WTC11 (cell line): Measurements from ENCODE around the gene PBRM1. TPM values are rescaled to one million over a fixed set of nuclear protein-coding genes. Genes with fewer than 3 reads are reported as not detected.

Experiments
- ATAC-seq: fragments of 200-7000 bp; cut with Tn5 transposase; 2 replicates; pipeline ENCODE4 v1.10.0; 2021; ENCODE audit warnings: mild to moderate bottlenecking, moderate library complexity
- CTCF ChIA-PET: fragments of 300-600 bp; sonication (Branson Sonifier 250); formaldehyde crosslinking; loops from one replicate; lab custom pipeline; 2021; ENCODE audit warnings: antibody characterized with exemption; lab: Charles Lee
- POLR2A ChIA-PET: fragments of 350-600 bp; sonication (Branson Sonifier 250); formaldehyde crosslinking; loops from one replicate; lab custom pipeline; 2021; ENCODE audit warnings: antibody characterized with exemption; lab: Charles Lee
- DNase-seq: peaks from one replicate; pipeline ENCODE4 v3.0.0; 2021; ENCODE audit warnings: low spot score
- H3K27ac Mint-ChIP-seq: 2 replicates; pipeline ENCODE4 v1.8.0; 2021; ENCODE audit warnings: mixed read lengths
- H3K27me3 Mint-ChIP-seq: 2 replicates; pipeline ENCODE4 v1.8.0; 2021; ENCODE audit warnings: low read depth, mild to moderate bottlenecking, moderate library complexity, mixed read lengths
- H3K36me3 Mint-ChIP-seq: 2 replicates; pipeline ENCODE4 v1.8.0; 2021; ENCODE audit warnings: mixed read lengths
- H3K4me1 Mint-ChIP-seq: 2 replicates; pipeline ENCODE4 v1.8.0; 2022; ENCODE audit warnings: mixed read lengths
- H3K4me3 Mint-ChIP-seq: 2 replicates; pipeline ENCODE4 v1.8.0; 2021; ENCODE audit warnings: mild to moderate bottlenecking, moderate library complexity, mixed read lengths
- H3K9me3 Mint-ChIP-seq: 2 replicates; pipeline ENCODE4 v1.8.0; 2021; ENCODE audit warnings: mixed read lengths
- ATF1 ChIP-seq: sonication (generic); formaldehyde crosslinking; IDR thresholded peaks from 2 replicates; pipeline ENCODE4 v1.8.1; 2023; ENCODE audit warnings: mild to moderate bottlenecking, moderate library complexity, missing genetic modification reagents
- ATF2 ChIP-seq: sonication (generic); formaldehyde crosslinking; IDR thresholded peaks from 2 replicates; pipeline ENCODE4 v1.8.1; 2022; ENCODE audit warnings: low read depth, missing genetic modification reagents, borderline replicate concordance
- CBFB ChIP-seq: sonication (generic); formaldehyde crosslinking; IDR thresholded peaks from 2 replicates; pipeline ENCODE4 v1.8.1; 2022; ENCODE audit warnings: mild to moderate bottlenecking, low read depth, missing genetic modification reagents
- ESRRA ChIP-seq: sonication (generic); formaldehyde crosslinking; IDR thresholded peaks from 2 replicates; pipeline ENCODE4 v1.8.1; 2022; ENCODE audit warnings: mild to moderate bottlenecking, missing genetic modification reagents, borderline replicate concordance
- FOXK1 ChIP-seq: sonication (generic); formaldehyde crosslinking; IDR thresholded peaks from 2 replicates; pipeline ENCODE4 v1.8.0; 2022; ENCODE audit warnings: mild to moderate bottlenecking, moderate library complexity, missing genetic modification reagents
- HMGXB4 ChIP-seq: sonication (generic); formaldehyde crosslinking; IDR thresholded peaks from 2 replicates; pipeline ENCODE4 v1.8.1; 2023; ENCODE audit warnings: mild to moderate bottlenecking, moderate library complexity, missing genetic modification reagents
- JUN ChIP-seq: sonication (generic); formaldehyde crosslinking; IDR thresholded peaks from 2 replicates; pipeline ENCODE4 v1.8.0; 2023; ENCODE audit warnings: mild to moderate bottlenecking, missing genetic modification reagents
- SMAD4 ChIP-seq: sonication (generic); formaldehyde crosslinking; IDR thresholded peaks from 2 replicates; pipeline ENCODE4 v1.8.0; 2022; ENCODE audit warnings: mild to moderate bottlenecking, missing genetic modification reagents
- SP1 ChIP-seq: sonication (generic); formaldehyde crosslinking; conservative IDR thresholded peaks from 2 replicates; pipeline ENCODE4 v1.8.1; 2022; ENCODE audit warnings: missing genetic modification reagents
- TEAD1 ChIP-seq: sonication (generic); formaldehyde crosslinking; IDR thresholded peaks from 2 replicates; pipeline ENCODE4 v1.8.0; 2022; ENCODE audit warnings: mild to moderate bottlenecking, missing genetic modification reagents
- TEAD4 ChIP-seq: sonication (generic); formaldehyde crosslinking; IDR thresholded peaks from 2 replicates; pipeline ENCODE4 v1.8.0; 2022; ENCODE audit warnings: mild to moderate bottlenecking, missing genetic modification reagents
- USF2 ChIP-seq: sonication (generic); formaldehyde crosslinking; IDR thresholded peaks from 2 replicates; pipeline ENCODE4 v1.8.1; 2023; ENCODE audit warnings: mild to moderate bottlenecking, missing genetic modification reagents, moderate library complexity
- ZNF121 ChIP-seq: sonication (generic); formaldehyde crosslinking; IDR thresholded peaks from 2 replicates; pipeline ENCODE4 v1.8.0; 2023; ENCODE audit warnings: missing genetic modification reagents
- ZNF281 ChIP-seq: sonication (generic); formaldehyde crosslinking; IDR thresholded peaks from 2 replicates; pipeline ENCODE4 v1.8.0; 2023; ENCODE audit warnings: mild to moderate bottlenecking, missing genetic modification reagents
- ZNF416 ChIP-seq: fragments of 250-450 bp; sonication (Bioruptor Pico); IDR thresholded peaks from 2 replicates; pipeline ENCODE4 v1.9.0; 2021; ENCODE audit warnings: mild to moderate bottlenecking, inconsistent platforms
- ZNF423 ChIP-seq: fragments of 250-450 bp; sonication (Bioruptor Pico); IDR thresholded peaks from 2 replicates; pipeline ENCODE4 v2.1.2; 2022; ENCODE audit warnings: mild to moderate bottlenecking, moderate library complexity
- total RNA-seq: library from RNA; stranded (reverse); gene quantifications from 3 replicates; pipeline ENCODE4 v1.2.3, GENCODE V29; 2021
- TF ChIP-seq, protein P1 (sequence below): sonication (generic); formaldehyde crosslinking; IDR thresholded peaks from 2 replicates; pipeline ENCODE4 v1.8.1; 2022; ENCODE audit warnings: mild to moderate bottlenecking, moderate library complexity, missing genetic modification reagents
- TF ChIP-seq, protein P2 (sequence below): sonication (generic); formaldehyde crosslinking; IDR thresholded peaks from 2 replicates; pipeline ENCODE4 v1.8.0; 2022; ENCODE audit warnings: mild to moderate bottlenecking, missing genetic modification reagents
- TF ChIP-seq, protein P3 (sequence below): sonication (generic); formaldehyde crosslinking; IDR thresholded peaks from 2 replicates; pipeline ENCODE4 v1.8.1; 2023; ENCODE audit warnings: mild to moderate bottlenecking, missing genetic modification reagents, moderate library complexity

Gene PBRM1
- total RNA-seq, 1 experiment from 2014 or later = 48.8 TPM

GRCh38 chr3:52533623-52534280, 152.0 kb downstream of the PBRM1 start, which contains the start of gene NT5DC2 (continued):
- TF ChIP-seq USF2 (CRISPR knock-in tag) (no peak), SP1 (CRISPR knock-in tag) (peak; percentile 27; the same call in 1 of the 2 replicates), TEAD1 (CRISPR knock-in tag) (0 out of 2 replicates have a peak, but pooled peaks have one; percentile 51), ZNF281 (CRISPR knock-in tag) (peak; percentile 66; the same call in 1 of the 2 replicates), TEAD4 (no peak)
- TF ChIP-seq, all 79 proteins: peak for 6

DNA sequence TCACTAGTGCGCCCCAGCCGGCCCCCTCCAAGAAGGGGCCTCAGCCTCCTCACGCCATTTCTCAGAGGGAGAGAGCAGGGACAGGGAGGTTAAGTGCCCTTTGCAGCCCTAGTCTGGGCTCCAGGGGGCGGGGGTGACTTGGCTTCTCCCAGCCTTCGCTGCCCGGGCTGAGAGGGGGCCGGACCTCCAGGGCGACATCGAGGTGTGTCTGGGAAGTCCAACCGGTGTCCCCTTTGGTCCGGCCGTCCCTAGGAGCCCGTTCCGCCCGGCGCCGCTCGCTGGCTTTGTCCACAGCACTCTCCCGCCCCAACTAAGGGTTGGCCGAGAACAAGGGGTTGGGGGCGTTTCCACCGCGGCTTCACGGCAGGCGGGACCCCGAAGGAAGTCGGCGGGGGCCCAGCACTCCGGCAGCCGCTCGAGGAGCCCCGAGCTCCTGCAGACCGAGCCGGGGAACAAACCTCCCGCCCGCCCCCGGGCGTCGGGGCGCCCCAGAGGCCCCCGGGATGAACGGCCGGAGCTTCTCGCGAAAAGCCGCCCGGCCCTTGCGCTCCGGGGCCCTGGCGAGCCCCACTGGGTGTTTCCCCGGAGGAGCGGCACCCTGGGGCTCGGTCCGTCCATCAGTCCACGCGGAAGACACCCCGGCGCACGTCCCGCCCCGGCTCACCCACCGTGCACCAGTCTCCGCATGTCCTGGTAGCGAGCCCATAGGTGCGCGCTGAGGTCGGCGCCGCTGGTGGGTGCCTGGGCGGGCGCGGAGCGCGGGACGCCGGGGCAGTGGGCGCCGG, 152.7 kb downstream of the PBRM1 start:
- POLR2A ChIA-PET = interaction anchor here (0.8 kb wide), 1 partner anchor 14 kb away, joined by 5 read pairs; no protein-coding TSS in a partner anchor
- Mint-ChIP-seq H3K36me3 (peaks cover 8% of the 10 kb centered on the region), H3K27me3 (no peaks in the 10 kb centered on the region)
- DNase-seq = peak; percentile 57
- CTCF ChIA-PET = no interaction called here
- TF ChIP-seq HMGXB4 (CRISPR knock-in tag) (peak; percentile 43; the same call in 1 of the 2 replicates), ZNF423 (peak; percentile 59), ATF1 (CRISPR knock-in tag) (0 out of 2 replicates have a peak, but pooled peaks have one; percentile 49), FOXK1 (CRISPR knock-in tag) (peak; percentile 49; the same call in 1 of the 2 replicates), ZNF416 (CRISPR knock-in tag) (no peak)
- TF ChIP-seq, protein P1, sequence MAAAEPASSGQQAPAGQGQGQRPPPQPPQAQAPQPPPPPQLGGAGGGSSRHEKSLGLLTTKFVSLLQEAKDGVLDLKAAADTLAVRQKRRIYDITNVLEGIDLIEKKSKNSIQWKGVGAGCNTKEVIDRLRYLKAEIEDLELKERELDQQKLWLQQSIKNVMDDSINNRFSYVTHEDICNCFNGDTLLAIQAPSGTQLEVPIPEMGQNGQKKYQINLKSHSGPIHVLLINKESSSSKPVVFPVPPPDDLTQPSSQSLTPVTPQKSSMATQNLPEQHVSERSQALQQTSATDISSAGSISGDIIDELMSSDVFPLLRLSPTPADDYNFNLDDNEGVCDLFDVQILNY (CRISPR knock-in tag) = peak; percentile 27; the same call in 1 of the 2 replicates
- TF ChIP-seq, all 79 proteins: peak for 5
- peak overlapping the region; percentile 80 for H3K4me3 Mint-ChIP-seq
- peak overlapping the region; percentile 57 for H3K27ac Mint-ChIP-seq
- H3K4me1 Mint-ChIP-seq = peaks cover 34% of the 10 kb centered on the region
- no peaks in the 10 kb centered on the region for H3K9me3 Mint-ChIP-seq
- no peak for ATAC-seq

GRCh38 chr3:52532517-52532837, 153.2 kb downstream of the PBRM1 start:
- H3K27ac Mint-ChIP-seq = peak overlapping the region; percentile 57
- DNase-seq = peak; percentile 17
- no peak for TF ChIP-seq SMAD4
- no peak for TF ChIP-seq CBFB (CRISPR knock-in tag)
- TF ChIP-seq ESRRA (CRISPR knock-in tag) = no peak
- no peak for TF ChIP-seq ZNF121 (CRISPR knock-in tag)
- TF ChIP-seq, protein P2, sequence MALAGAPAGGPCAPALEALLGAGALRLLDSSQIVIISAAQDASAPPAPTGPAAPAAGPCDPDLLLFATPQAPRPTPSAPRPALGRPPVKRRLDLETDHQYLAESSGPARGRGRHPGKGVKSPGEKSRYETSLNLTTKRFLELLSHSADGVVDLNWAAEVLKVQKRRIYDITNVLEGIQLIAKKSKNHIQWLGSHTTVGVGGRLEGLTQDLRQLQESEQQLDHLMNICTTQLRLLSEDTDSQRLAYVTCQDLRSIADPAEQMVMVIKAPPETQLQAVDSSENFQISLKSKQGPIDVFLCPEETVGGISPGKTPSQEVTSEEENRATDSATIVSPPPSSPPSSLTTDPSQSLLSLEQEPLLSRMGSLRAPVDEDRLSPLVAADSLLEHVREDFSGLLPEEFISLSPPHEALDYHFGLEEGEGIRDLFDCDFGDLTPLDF (CRISPR knock-in tag) = 0 out of 2 replicates have a peak, but pooled peaks have one; percentile 55
- TF ChIP-seq, protein P3, sequence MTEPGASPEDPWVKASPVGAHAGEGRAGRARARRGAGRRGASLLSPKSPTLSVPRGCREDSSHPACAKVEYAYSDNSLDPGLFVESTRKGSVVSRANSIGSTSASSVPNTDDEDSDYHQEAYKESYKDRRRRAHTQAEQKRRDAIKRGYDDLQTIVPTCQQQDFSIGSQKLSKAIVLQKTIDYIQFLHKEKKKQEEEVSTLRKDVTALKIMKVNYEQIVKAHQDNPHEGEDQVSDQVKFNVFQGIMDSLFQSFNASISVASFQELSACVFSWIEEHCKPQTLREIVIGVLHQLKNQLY (CRISPR knock-in tag) = no peak
- TF ChIP-seq ATF2 (CRISPR knock-in tag) = no peak
- TF ChIP-seq JUN (CRISPR knock-in tag) = no peak

More at GRCh38 chr3:52532517-52532837, 153.2 kb downstream of the PBRM1 start:
- ChIA-PET CTCF (interaction anchor here (1.1 kb wide), 1 partner anchor 50 kb away, joined by 4 read pairs; no protein-coding TSS in a partner anchor), POLR2A (interaction anchor here (0.8 kb wide), 1 partner anchor 14 kb away, joined by 5 read pairs; no protein-coding TSS in a partner anchor)
- Mint-ChIP-seq H3K9me3 (no peaks in the 10 kb centered on the region), H3K4me3 (peak overlapping the region; percentile 80), H3K4me1 (peaks cover 29% of the 10 kb centered on the region), H3K36me3 (peaks cover 13% of the 10 kb centered on the region), H3K27me3 (no peaks in the 10 kb centered on the region)
- ATAC-seq = no peak
